ENCODE data around the gene COBL.

Gene COBL

DNA sequence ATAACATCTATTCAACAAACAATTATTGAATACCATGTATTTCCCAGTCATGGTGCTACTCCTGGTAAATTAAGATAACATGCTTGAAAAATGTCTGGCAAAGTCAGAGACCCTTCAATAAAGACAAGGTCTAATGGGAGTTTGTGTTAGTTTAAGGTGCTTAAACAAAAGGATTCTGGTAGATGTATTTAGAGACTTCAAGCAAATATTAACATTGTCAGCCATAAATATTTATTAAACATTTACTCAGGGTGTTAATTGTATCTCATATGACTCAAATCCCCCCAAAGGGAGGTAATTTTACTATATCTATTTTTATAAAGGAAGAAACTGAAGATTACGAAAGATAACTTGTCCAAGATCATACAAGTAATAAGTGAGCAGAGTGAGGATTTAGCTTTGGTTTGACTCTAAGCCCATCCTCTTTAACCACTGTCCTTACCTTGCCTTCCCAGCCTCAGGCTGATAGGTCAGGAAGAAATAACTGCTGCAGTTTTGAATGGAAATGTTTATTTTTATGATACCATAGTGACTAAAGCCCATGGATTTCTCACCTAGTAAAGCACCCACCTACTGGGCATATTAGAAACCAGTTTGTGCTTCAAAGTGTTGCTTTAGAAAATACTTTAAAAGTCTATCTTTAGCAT is 215.4 kb downstream of the COBL start:
- no peak for DNase-seq

DNA sequence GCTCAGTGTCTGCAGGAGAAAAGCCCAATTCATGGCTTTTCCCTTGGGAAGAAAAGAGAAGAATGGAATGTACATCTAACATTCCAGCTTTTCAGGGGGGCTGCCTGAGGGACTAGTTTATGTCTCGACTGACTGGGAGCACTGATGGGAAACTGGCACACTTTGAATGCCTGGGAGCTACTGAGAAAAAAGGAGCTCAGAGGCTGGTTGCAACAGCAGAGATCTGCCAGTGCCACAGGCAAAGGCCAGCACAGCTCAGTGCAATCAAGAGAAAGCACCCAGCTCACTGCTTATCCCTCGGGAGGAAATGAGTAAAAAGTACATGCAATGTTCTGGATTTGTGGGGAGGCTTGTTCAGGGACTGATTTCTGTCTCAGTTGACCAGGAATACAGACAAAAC is 226.2 kb downstream of the COBL start:
- no peak for DNase-seq

DNA sequence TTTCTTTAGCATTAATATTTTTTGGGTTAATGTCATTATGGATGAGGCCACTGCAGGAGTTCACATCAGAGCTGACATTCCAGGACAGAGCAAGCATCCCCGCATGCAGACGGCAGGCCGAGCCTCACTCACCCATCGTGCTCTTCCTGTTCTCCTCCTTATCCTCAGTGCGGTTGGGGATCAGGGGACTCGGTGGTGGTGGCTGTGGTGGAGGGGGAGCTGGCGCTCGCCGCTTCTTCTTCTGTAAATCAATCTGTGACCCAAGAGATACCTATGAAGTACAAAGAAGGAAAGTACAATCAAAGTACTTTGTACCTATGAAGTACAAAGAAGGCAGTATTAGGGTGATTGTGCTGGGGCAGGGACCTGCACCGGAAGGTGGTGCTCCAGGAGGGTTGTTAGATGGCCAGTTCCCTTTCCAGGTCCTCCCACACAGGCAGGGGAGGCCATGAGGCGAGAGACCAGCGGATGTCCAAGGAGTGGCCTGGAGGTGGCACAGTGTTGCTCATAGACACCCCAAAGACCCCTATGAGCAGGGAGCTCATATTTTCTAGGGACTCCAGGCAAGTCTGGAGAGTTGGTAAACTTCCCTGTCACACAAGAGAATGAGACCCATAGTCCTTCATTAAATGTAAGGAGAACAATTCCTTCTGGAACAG is 231.4 kb downstream of the COBL start:
- no peak for DNase-seq

DNA sequence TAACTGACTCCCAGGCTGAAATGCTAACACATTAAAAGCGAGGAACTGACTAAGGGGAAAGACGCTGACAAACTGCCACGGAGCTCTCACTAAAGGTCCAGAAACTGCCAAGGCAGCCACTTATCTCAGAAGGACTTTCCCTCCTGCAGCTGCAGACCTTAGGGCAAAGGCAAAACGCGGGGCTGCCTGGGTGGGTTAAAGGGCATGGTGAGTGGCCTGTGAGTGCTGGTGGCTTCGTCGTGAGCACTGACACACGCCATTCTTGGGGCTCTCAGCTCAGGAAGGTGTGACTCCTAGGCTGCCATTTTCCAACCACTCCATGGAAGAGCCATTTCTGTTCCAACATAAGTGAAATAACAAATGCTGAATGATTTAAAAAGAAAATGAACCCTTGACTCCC is 232.5 kb downstream of the COBL start:
- DNase-seq = no peak

DNA sequence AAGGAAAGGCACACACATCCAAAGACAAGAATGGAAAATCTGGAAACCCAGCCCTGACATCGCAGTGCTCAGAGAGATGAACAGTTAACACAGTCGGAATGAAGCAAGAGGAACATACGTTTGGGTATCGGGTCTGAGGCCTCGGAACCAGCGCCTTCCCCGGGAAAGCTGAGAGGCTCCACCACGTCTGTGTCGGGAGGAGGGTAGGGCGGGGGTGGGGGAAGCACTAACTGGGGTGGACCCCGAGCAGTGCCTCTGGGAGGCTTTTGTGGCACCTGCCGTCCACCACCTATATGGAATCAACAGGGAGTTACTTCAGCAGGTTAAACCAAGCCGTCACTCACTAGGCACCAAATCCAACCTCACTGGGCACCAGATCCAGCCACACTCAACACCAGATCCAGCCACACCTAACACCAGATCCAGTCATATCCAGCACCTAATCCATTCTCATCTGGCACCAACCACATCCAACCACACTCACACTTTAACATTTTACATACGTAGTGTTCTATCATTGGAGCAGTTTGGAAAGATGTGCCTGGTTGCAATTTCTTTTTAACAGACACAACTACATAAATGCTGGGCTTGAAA is 233.6 kb downstream of the COBL start:
- no peak for DNase-seq

DNA sequence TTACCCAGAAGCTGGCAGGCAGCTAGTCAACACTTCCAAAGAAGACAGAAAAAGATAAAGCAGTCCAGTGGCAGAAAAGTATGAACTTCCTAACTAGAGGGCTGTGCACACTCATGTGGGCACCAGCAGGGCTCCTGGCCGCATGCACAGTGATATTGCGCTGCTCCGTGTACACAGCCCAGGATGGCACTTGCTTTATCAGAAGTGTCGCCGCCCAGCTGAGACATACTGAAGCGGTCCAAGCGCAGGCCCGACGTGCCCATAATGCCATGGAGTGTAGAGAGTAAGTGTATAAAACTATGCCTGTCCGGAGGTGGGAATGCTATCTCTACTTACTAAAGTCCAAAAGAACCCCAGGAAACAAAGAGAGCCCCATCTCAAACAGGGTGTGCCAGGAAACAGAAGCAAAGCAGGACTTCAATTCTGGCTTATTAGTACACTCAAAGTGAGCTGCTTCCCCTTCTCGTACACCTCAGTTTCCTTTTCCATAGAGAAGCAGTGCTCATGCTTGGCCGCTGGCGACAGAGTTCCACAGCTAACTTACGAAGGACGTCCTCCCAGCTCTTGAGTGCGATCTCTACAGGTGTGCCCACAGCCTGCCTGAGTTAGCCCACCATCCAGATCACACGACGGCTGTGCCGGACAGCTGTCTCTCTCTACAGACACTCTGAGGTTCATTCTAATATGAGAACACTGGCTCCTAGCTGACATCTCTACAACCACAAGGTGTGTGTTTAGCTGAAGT is 234.3 kb downstream of the COBL start:
- DNase-seq = no peak

DNA sequence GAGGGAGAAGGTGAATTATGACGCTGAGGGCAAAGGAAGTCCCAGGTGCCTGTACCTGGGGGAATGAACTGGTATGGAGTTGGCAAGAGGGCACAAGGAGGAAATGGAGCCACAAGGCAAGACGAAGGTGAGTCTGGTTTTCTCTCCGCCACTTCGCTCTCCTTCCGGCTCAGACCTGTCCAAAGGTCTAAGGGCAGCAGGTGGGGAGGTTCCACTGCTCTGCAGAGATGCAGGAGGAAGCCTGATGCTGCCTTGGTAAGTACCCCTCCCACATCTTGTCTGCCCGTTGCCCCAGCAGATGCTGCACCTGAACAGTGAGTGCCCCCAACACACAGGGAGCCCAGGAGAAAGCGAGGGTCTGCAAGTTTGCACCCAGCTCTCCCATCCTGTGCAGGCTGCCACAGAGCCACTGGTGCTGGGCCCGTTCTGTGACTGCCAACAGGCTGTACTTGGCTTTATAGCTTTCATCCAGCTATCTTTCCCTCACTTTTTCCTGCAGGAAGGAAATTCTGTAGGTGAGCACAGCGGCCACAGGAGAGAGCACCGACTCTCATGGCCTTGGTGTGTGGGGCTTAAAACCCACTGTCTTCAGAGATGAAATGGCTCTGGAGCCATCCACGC is 235.2 kb downstream of the COBL start:
- no peak for DNase-seq

DNA sequence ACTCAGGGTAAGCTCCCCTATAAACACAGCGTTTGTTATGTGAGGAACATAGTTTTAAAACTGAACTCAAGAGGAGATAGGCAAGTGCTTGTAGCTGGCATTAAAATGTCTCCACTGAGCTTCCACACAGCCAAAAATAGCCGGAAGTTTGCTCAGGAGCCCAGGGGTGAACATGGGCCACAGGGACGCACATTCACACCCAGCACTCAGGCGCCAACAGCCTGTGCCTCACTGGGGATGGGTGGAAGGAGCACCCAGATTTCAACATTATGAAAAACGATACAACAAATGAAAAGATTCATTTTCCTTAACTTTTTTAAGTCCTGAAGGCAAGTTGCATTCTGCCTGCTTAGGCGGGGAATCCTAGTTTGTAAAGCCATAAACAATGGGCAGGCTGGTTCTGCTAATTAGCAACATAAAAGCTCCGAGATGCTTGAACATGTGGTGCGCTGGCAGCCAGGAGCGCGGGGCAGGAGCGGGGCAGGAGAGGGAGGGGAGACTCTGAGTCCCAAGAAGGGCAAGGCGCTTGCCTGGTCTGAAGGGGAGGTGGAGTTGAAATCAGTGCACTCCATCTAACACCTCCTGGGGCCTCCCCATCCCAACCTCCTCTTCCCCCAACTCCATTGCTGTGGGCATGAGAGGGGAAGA is 235.9 kb downstream of the COBL start:
- no peak for DNase-seq

DNA sequence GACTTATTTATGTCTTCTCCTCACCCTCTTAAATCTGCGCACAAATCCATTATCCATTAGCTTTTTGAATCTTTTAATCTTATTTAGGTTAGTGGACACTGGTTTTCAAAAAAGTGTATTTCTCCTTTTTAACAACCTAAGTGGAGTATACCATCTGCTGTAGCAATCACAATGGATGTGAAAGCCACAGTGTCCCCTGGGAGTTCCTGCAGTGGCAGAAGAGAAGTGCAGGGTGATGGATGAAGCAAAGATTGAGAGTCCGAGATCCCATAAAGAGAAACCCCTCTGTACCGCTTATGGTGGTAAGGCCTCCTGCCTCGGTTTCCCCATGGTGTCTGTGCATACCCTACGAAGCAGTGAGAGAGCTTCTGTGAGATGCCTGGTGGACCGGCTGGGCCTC is 236.4 kb downstream of the COBL start:
- no peak for DNase-seq

DNA sequence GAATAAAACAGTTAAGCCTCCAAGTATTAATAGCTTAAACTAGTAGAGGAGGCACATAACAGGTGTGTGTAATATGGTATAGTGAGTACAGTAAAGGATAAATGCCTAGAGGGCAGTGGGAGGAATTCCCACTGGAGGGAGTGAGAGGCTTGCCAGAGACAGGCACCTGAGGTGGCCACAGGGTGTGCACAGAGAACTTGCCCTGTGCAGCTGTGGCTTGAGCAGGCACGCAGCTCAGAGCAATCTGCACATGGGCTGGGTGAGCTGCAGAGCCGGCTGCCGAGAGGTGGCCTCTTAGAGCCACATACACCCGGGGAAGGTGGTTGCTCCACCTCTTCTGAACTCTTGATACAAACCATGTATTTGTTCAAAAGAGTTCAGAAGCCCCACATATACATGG is 237.1 kb downstream of the COBL start:
- no peak for DNase-seq

DNA sequence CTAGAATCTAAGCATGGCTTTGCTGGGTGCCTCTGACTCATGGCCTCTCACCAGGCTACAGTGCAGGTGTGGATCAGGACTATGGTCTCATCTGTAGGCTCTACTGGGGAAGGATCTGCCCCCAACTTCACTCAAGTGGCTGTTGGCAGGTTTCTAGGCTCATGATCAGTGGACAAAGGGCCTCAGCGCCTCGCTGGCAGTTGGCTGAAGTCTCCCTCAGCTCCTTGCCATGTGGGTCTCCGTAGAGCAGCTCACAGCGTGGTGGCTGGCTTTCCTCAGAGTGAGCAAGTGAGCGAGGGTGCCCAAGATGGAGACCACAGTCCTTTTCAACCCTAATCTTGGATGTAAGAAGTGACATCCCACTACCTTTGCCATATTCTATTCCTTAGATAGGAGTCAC is 238.0 kb downstream of the COBL start:
- DNase-seq = no peak

DNA sequence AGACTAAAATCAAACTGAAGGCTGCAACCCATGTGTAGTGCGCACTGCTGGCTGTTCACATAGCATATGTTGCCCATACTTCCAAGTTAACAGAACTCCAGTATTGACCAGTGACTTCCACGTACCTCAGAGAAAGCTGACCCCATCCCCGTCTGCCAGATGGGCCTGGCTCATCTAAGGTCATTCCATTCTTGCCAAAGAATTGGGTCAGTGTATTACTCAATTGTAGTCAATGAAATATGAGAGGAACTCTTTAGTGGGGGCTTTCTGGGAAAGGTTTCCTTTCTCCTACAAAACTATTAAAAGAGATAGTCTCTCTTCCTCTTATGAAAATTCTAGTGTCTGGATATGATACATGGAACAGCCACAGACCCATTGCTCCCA is 238.6 kb downstream of the COBL start:
- no peak for DNase-seq

DNA sequence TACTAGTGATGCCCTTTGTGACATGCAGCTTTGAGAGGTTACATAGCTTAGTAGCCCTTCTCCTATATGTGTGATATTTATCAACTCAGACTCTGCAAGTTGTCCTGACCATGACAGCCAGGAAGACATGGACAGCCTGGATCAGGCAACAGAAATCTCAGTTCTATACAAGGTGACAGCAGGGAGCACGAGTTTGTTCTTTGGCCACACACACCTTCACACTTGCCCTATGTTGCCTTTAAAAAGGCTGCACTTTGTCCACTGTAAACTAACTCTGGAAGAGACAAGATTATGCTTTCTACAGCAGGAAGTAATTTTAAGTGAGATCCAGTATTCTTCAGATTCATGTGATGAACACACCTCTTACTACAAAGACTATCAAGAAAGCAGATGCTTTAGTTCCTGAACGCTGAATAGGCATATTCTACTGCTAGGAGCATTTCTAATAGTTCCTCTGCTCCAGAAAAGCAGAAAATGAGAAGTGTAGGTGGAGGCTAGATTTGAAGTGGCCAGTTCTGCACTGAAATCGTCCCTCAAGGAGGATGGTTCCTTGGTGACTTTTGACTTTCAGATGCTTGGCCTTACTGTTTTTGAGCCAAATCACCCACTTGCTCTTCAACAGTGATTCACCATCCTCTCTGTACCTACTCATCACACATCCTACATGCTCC is 239.2 kb downstream of the COBL start:
- DNase-seq = no peak

DNA sequence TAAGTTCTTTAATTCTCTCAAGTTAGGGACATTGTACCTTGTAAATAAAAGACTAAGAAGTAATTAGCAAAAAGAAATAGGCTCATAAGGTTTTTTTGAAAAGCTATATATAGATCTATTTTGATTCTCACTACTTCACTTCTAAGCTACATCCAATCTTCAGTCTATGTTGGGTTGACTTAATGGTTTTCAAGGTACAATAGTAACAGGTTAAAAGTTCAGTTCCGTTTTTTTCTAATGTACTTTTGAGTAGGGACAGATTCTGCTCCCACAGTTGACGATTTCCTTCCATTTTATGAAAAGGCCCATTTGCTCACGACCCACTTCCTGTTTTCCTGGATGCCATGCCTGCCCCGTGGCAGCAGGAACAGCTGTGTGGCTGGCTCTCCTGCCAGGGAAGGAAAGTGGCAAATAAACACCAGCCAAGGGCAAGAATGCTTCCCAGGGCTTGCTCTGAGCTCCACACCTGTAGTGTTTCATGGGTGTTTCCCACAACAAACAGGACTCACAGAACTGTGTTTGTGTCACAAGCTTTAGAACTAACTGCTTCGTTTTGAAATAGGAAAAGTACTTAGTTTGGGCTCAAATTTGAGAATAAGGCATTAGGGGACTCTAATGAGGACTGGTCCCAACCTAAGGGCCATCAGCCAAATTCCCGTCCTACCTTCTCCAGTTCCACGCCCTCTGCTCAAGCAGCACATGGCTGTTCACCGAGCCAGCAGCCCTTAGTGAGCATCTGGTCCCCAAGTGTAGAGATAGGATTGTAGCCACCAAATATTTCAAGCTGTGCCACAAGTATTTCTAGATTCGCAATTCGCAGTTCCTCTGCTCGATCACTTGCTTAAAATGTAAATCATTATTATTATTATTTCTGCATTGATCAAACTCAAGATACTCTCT is 240.7 kb downstream of the COBL start:
- DNase-seq = no peak

DNA sequence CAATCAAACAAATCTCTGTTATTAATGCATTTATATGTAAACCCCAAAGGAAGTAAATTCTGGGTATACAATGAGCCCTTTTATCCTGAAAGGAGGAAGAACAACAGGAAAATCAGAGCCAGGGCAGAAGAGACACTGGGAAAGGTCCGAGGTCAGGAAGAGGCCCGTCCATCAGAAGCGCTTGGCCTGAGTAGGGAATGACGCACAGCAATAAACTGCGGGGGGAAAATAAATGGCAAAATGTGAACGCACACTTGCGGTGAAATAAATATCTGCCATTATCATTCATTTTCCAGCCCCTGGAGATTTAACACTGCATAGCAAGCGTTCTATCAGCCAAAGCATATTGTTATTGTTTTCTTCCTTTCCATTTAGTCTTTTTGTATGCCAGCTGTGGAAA is 243.4 kb downstream of the COBL start:
- DNase-seq = no peak

DNA sequence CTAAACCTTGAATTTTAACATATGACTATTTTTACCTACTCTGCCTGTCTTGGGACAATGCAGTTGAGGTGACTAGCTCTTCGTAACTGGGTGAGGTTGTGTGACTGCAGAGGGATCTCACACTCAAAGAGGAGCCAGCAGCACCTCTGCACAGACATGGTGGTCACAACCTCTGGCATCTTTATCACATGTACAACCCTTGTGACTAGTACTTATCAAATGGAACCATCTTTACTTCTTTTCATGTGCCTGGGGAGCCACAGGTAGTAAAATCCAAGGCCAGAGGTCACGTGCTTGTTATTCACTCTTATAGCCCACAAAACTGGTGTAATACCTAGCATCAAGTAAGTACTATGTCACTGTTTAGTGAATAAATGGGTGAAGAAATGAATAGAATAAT is 244.3 kb downstream of the COBL start:
- DNase-seq = no peak

DNA sequence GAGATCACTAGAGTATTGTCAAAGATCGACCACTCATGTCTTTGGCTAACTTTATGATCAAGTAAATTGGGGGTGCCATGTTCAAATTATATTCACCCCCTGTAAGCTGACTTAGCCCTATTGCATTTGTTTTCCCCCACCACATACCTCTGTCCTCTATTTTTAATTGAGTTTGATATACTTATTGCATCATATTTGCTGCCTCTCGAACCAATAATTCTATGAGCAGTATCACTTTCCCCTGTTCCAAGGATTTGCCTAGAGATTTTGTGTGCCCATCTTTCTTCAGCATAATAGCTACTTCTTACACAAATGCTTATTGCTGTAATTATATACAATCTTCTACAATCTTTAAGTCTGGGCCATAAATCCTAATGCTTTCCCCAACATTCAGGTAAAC is 245.2 kb downstream of the COBL start:
- no peak for DNase-seq

DNA sequence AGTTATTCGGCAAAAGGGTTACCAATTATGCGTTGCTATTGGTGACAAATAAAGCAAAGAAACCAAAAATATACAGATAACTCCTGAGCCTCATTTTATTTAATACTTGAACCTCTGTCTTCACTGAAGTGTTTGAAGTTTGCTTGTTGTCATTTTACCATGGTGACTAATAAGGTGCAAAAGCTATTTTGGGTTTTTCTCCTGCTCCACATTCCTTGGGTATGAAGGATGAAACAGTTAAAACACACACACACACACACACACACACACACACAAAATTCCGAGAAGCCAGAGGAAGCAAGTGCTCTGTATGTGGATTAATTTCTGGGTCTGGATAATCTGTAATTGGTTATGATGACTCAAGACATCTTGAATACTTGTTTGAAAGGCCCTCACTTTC is 246.5 kb downstream of the COBL start:
- no peak for DNase-seq

DNA sequence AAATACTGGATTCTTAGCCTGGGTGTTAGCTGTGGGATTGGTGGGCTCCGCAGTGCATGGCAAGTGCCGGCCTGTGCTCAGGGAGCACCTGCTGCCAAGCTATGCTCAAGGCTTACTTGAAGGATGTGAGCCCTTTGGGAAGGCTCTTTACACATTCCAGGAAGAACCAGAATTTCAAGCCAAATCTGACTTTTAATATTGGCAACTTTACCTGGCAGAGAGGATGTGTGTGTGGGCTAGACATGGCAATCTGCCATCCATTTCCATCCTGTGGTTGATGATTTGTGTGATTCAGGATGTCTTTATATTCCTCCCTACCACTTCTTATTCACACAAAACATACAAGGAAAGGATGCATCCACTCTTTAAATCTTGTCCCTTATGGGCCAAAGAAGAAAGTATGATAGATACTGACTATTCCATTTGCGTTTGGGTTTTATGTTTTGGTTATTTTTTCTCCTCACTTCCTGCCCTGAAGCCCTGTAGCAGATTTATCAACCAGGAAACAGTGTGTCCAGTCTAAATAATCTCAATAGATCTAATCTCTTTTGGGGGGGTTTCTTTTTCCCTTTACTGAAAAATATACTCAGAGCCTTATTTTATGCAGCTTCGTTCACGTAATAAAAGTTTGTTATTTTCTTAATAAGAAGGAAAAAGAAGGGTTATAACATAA is 247.1 kb downstream of the COBL start:
- no peak for DNase-seq

DNA sequence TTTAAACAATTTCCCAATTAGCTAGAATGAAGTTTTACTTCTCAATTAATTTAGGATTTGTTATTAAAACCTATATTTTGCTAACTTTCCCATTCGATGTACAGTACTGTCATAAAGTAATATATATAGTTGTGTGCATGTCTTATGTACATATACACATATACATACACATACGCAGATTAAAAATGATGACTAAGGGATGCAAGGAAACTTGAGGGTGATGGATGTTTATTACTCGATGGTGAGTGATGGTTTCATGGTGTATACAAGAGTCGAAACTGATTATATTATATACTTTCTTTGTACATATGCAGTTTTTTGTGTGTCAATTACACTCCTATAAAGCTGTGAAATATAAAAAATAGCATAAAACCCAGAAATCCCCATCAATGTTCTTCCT is 248.2 kb downstream of the COBL start:
- no peak for DNase-seq

DNA sequence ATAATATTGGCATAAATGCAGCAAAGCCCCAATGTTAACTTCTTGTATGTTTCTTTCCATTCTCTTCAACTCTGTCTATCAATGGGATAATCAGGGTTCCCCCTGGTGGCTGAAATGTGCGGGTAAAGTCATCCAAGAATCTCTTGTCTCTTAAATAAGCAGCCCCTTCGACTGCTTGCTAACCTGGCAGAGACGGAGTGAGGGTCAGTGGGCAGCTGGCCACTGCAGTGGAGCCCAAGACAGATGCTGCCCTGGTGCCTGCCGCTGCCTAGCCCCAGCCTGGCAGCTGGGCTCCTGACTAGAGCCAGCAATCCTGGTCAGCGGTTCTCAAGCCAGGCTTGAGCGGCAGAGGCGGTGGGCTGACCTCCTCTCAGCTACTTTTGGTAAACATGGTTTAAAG is 248.9 kb downstream of the COBL start:
- DNase-seq = peak in 1 of 4 experiments; percentile 6
